Osteoblast (primary cell): ENCODE data around the gene F13A1. TPM values are rescaled to one million over a fixed set of nuclear protein-coding genes. Genes with fewer than 3 reads are reported as not detected.

Source experiments
- DNase-seq: peaks from one replicate; pipeline ENCODE4 v3.0.0; 2011; ENCODE audit warnings: low spot score, mixed read lengths; ENCODE audit not compliant: insufficient read length; ENCODE audit errors: missing footprints
- H2AFZ ChIP-seq: 2 replicates; pipeline ENCODE4 v1.6.0; 2011; ENCODE audit warnings: mild to moderate bottlenecking, low read length
- H3K27ac ChIP-seq: 2 replicates; pipeline ENCODE4 v1.5.1; 2011; ENCODE audit warnings: mild to moderate bottlenecking, low read depth, low read length, moderate library complexity
- H3K27me3 ChIP-seq: 2 replicates; pipeline ENCODE4 v1.6.0; 2012; ENCODE audit warnings: mild to moderate bottlenecking, control low read depth, inconsistent platforms, low read length, moderate library complexity; ENCODE audit not compliant: insufficient read depth
- H3K36me3 ChIP-seq: 2 replicates; pipeline ENCODE4 v1.5.1; 2011; ENCODE audit warnings: mild to moderate bottlenecking, low read length, control low read depth, moderate library complexity; ENCODE audit not compliant: insufficient read depth
- H3K4me1 ChIP-seq: 2 replicates; pipeline ENCODE4 v1.5.1; 2011; ENCODE audit warnings: mild to moderate bottlenecking, low read length, control low read depth, moderate library complexity; ENCODE audit not compliant: insufficient read depth
- H3K4me2 ChIP-seq: 2 replicates; pipeline ENCODE4 v1.6.0; 2011; ENCODE audit warnings: mild to moderate bottlenecking, low read length; ENCODE audit not compliant: insufficient read depth
- H3K4me3 ChIP-seq: fragments of 200-600 bp; sonication (generic); 3 replicates; pipeline ENCODE4 v1.5.1; 2012; ENCODE audit warnings: mild to moderate bottlenecking, low read length, inconsistent platforms; ENCODE audit not compliant: insufficient read depth
- H3K79me2 ChIP-seq: 2 replicates; pipeline ENCODE4 v1.6.0; 2012; ENCODE audit warnings: mild to moderate bottlenecking, low read length, control low read depth, inconsistent platforms; ENCODE audit not compliant: insufficient read depth
- H3K9me3 ChIP-seq: 2 replicates; pipeline ENCODE4 v1.5.1; 2011; ENCODE audit warnings: low read depth, low read length, control low read depth
- H4K20me1 ChIP-seq: 2 replicates; pipeline ENCODE4 v1.6.0; 2012; ENCODE audit warnings: mild to moderate bottlenecking, low read length, control low read depth; ENCODE audit not compliant: insufficient read depth
- total RNA-seq: library from RNA; depleted of rRNA; stranded (reverse); fragments of >200 nt; gene quantifications from 2 replicates; pipeline ENCODE4 v1.2.3, GENCODE V29; 2012
- TF ChIP-seq, protein P1 (sequence below): IDR thresholded peaks from 2 replicates; pipeline ENCODE4 v1.5.1; 2011; ENCODE audit warnings: mild to moderate bottlenecking, low read depth, low read length, moderate library complexity; ENCODE audit errors: extremely low read depth

Gene F13A1
- total RNA-seq, 1 donor, result under 0.01 TPM

DNA sequence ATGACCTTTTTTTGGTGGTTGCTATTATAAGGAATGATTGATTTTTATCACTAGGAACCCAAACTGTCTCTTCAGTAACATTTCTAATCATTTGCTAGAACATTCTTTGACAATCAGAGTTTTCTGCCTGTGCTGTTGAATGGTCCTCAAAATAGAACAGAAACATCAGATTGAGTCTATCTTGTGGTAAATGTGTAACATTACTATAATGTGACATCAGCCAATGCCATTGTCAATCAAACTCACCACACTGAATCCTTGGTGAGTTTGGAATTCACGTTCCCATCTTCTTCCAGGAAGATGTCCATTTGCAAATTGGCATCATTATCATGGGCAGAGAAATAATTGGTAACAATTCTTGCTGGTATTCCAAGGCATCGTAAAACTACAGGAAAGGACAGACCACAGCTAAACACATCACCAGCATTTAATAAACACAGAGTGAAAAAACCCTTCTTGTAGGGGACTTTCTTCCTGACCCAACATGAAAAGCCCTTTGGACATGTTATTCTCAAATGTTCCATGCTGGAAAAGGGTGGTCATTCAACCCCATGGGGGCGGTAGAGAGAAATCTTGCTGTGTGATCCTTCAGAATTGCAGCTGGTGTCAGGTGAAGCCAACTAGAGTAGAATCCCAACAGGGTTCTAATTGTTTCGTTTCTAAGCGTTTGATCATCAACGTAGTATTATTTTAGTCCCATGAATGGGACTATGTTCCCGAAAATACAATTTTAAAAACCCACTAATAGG, 98.5 kb downstream of the F13A1 start:
- Histone ChIP-seq H3K79me2 (no peaks in the 10 kb centered on the region), H3K4me1 (no peaks in the 10 kb centered on the region), H2AFZ (no peak overlapping the region), H3K36me3 (no peaks in the 10 kb centered on the region), H3K4me2 (no peak overlapping the region), H3K27ac (no peak overlapping the region), H3K27me3 (no peaks in the 10 kb centered on the region), H3K9me3 (no peaks in the 10 kb centered on the region), H4K20me1 (no peaks in the 10 kb centered on the region), H3K4me3 (no peak overlapping the region)
- TF ChIP-seq, protein P1, sequence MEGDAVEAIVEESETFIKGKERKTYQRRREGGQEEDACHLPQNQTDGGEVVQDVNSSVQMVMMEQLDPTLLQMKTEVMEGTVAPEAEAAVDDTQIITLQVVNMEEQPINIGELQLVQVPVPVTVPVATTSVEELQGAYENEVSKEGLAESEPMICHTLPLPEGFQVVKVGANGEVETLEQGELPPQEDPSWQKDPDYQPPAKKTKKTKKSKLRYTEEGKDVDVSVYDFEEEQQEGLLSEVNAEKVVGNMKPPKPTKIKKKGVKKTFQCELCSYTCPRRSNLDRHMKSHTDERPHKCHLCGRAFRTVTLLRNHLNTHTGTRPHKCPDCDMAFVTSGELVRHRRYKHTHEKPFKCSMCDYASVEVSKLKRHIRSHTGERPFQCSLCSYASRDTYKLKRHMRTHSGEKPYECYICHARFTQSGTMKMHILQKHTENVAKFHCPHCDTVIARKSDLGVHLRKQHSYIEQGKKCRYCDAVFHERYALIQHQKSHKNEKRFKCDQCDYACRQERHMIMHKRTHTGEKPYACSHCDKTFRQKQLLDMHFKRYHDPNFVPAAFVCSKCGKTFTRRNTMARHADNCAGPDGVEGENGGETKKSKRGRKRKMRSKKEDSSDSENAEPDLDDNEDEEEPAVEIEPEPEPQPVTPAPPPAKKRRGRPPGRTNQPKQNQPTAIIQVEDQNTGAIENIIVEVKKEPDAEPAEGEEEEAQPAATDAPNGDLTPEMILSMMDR, result no peak
- no peak for DNase-seq

DNA sequence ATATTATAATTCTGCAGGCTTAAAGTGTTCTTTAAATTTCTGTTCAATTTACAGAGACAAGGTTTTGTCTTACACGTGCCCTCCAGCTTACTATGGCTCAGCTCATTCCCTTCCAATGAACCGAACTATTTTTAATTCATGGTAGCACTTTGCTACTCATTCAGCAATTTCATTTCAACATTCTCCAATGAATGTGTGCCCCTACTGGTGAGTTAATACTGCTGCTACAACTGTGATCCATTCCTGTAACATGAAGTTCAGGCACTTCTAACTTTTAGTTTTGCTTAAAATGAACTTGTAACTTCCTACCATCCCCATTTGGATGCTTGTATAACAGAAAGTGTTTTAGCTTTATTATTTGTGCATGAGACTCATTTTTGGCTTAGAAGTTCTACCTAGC, 99.7 kb downstream of the F13A1 start:
- H3K79me2 ChIP-seq, result no peaks in the 10 kb centered on the region
- H3K9me3 ChIP-seq, result no peaks in the 10 kb centered on the region
- DNase-seq, result no peak
- H3K4me2 ChIP-seq, result no peak overlapping the region
- no peak overlapping the region for H2AFZ ChIP-seq
- H3K4me1 ChIP-seq, result no peaks in the 10 kb centered on the region
- no peaks in the 10 kb centered on the region for H3K27me3 ChIP-seq
- H3K27ac ChIP-seq, result no peak overlapping the region
- no peaks in the 10 kb centered on the region for H3K36me3 ChIP-seq
- H3K4me3 ChIP-seq, result no peak overlapping the region
- TF ChIP-seq, protein P1, result no peak
- no peaks in the 10 kb centered on the region for H4K20me1 ChIP-seq

DNA sequence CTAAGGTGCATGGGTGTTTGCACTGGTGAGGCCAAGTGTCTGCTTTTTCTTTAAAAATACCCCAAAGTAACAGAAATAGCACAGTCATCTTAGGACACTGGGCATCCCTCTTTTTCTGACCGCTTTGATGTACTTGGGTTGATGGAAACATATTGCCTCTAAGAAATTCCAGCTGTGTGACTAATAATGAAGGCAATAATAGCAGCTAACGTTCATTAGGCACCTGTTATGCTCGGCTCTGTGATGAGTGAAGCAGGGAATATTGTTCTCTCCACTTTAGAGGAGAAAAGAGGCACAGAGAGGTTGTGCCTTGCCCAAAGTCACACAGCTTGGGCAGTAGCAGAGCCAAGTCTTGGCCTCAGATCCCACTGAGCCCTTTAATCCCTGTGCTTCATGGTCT, 100.7 kb downstream of the F13A1 start:
- H3K9me3 ChIP-seq, result no peaks in the 10 kb centered on the region
- no peak overlapping the region for H2AFZ ChIP-seq
- no peak overlapping the region for H3K27ac ChIP-seq
- no peaks in the 10 kb centered on the region for H3K4me1 ChIP-seq
- no peaks in the 10 kb centered on the region for H4K20me1 ChIP-seq
- H3K27me3 ChIP-seq, result no peaks in the 10 kb centered on the region
- no peaks in the 10 kb centered on the region for H3K79me2 ChIP-seq
- H3K36me3 ChIP-seq, result no peaks in the 10 kb centered on the region
- TF ChIP-seq, protein P1, result no peak
- no peak overlapping the region for H3K4me3 ChIP-seq
- no peak for DNase-seq
- H3K4me2 ChIP-seq, result no peak overlapping the region

DNA sequence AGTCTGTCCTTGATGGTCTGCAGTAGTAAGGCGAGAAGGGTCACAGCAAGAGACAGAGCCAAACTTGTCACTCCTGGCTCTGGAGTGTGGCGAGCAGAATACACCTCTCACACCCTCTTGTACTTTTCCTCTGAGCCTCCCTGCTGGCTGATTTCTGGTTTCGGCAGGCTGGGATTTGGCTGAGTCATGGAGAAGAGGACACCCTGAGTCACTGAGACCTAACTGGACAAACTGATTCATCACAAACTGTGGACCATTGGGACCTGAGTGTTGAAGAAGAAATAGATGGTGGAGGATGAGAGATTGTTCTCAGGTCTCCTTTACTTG, 101.7 kb downstream of the F13A1 start:
- H4K20me1 ChIP-seq, result no peaks in the 10 kb centered on the region
- no peak for DNase-seq
- H3K4me3 ChIP-seq, result peak overlapping the region; percentile 14
- no peaks in the 10 kb centered on the region for H3K36me3 ChIP-seq
- H3K4me1 ChIP-seq, result no peaks in the 10 kb centered on the region
- no peaks in the 10 kb centered on the region for H3K27me3 ChIP-seq
- no peak overlapping the region for H2AFZ ChIP-seq
- H3K9me3 ChIP-seq, result no peaks in the 10 kb centered on the region
- no peak overlapping the region for H3K27ac ChIP-seq
- TF ChIP-seq, protein P1, result no peak
- H3K79me2 ChIP-seq, result no peaks in the 10 kb centered on the region
- peak overlapping the region; percentile 12 for H3K4me2 ChIP-seq
